HEK293 (cell line): Measurements from ENCODE around the gene VKORC1L1.

Experiments
- ZNF350 ChIP-seq: fragments of 450-650 bp; formaldehyde crosslinking; IDR thresholded peaks from 2 replicates; pipeline ENCODE4 v1.5.0; 2017; ENCODE audit warnings: missing biosample characterization, mild to moderate bottlenecking, missing genetic modification characterization
- ZNF488 ChIP-seq: fragments of 450-650 bp; formaldehyde crosslinking; IDR thresholded peaks from 2 replicates; pipeline ENCODE4 v1.5.1; 2016; ENCODE audit warnings: missing biosample characterization, missing genetic modification characterization
- TF ChIP-seq, protein P1 (sequence below): fragments of 450-650 bp; formaldehyde crosslinking; IDR thresholded peaks from 2 replicates; pipeline ENCODE4 v1.5.1; 2016; ENCODE audit warnings: missing biosample characterization, missing genetic modification characterization

DNA sequence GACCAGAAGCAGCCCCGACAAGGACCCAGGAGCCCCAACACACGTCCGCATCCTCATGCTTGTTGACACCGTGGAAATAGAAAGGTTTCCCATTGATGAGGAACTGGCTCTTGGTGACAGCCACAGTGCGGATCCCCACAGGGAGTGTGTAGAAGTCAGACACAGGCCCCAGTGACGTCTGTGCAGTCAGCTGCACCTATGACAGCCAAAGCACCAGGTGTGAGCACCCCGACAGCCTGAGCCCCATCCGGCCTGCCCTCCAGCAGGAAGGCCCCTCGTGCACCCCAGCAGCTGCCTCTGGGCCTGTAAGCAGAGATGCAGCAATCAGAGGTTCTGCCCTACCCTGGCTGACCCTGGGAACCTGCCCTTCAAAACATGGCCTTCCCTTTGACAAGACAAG lies 102.0 kb downstream of the VKORC1L1 start:
- TF ChIP-seq ZNF488 (no peak), ZNF350 (tag by site-specific recombination) (no peak)
- TF ChIP-seq, protein P1, sequence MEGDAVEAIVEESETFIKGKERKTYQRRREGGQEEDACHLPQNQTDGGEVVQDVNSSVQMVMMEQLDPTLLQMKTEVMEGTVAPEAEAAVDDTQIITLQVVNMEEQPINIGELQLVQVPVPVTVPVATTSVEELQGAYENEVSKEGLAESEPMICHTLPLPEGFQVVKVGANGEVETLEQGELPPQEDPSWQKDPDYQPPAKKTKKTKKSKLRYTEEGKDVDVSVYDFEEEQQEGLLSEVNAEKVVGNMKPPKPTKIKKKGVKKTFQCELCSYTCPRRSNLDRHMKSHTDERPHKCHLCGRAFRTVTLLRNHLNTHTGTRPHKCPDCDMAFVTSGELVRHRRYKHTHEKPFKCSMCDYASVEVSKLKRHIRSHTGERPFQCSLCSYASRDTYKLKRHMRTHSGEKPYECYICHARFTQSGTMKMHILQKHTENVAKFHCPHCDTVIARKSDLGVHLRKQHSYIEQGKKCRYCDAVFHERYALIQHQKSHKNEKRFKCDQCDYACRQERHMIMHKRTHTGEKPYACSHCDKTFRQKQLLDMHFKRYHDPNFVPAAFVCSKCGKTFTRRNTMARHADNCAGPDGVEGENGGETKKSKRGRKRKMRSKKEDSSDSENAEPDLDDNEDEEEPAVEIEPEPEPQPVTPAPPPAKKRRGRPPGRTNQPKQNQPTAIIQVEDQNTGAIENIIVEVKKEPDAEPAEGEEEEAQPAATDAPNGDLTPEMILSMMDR (tag by site-specific recombination) = no peak
